Measurements from ENCODE around the gene COIL. TPM values are rescaled to one million over a fixed set of nuclear protein-coding genes. Genes with fewer than 3 reads are reported as not detected.
A peak's percentile ranks its signal among the peaks of the same experiment; 100 is the strongest.

The COIL gene
- total RNA-seq, 4 donors from 2014 or later = 6.9 to 26.1 (median 14.3) TPM

GRCh38 chr17:56913353-56913866 is 47.4 kb downstream of the COIL start:
- DNase-seq = peak in 1 of 2 donors; percentile 31
- peaks cover 0 to 3% of the 10 kb centered on the region in 2 donors for H3K9me3 ChIP-seq
- H3K4me3 ChIP-seq = peak overlapping the region; percentile 89
- no peaks in the 10 kb centered on the region for H3K4me1 ChIP-seq
- TF ChIP-seq POLR2A (IDR thresholded peaks at IDR 0.05) = no peak
- intact Hi-C loops (cut with DNase I; ENCODE audit: low total_unique reads) = no loop called here
- H3K27me3 ChIP-seq = no peaks in the 10 kb centered on the region
- H3K36me3 ChIP-seq = no peaks in the 10 kb centered on the region
- H3K27ac ChIP-seq = peak overlapping the region; percentile 89 to 90

- no peak for TF ChIP-seq POLR2A (IDR thresholded peaks at IDR 0.05)
- TF ChIP-seq CTCF (IDR thresholded peaks at IDR 0.05) = no peak
- H3K36me3 ChIP-seq = no peaks in the 10 kb centered on the region
- H3K9me3 ChIP-seq = peaks cover 0 to 3% of the 10 kb centered on the region in 2 donors
- H3K27me3 ChIP-seq = no peaks in the 10 kb centered on the region
- no peaks in the 10 kb centered on the region for H3K4me1 ChIP-seq
- H3K4me3 ChIP-seq = peak overlapping the region; percentile 89
- no peak for DNase-seq
- peak overlapping the region; percentile 89 to 90 for H3K27ac ChIP-seq
- intact Hi-C loops (cut with DNase I; ENCODE audit: low total_unique reads) = no loop called here
These were observed 47.9 kb downstream of the COIL start for GRCh38 chr17:56913000-56913311.

GRCh38 chr17:56912105-56912999 is 48.5 kb downstream of the COIL start:
- TF ChIP-seq POLR2A (IDR thresholded peaks at IDR 0.05) (no peak), CTCF (IDR thresholded peaks at IDR 0.05) (no peak)
- Histone ChIP-seq H3K27me3 (no peaks in the 10 kb centered on the region), H3K4me1 (no peaks in the 10 kb centered on the region), H3K9me3 (no peaks in the 10 kb centered on the region), H3K27ac (peak overlapping the region; percentile 89 to 90), H3K4me3 (peak overlapping the region; percentile 89), H3K36me3 (no peaks in the 10 kb centered on the region)
- peak; percentile 51 to 68 for DNase-seq
- intact Hi-C loops (cut with DNase I; ENCODE audit: low total_unique reads) = no loop called here

- Histone ChIP-seq H3K27ac (peak overlapping the region; percentile 37 to 89), H3K27me3 (no peaks in the 10 kb centered on the region), H3K4me3 (no peak overlapping the region), H3K4me1 (no peaks in the 10 kb centered on the region), H3K36me3 (no peaks in the 10 kb centered on the region), H3K9me3 (no peaks in the 10 kb centered on the region)
- no peak for TF ChIP-seq CTCF (IDR thresholded peaks at IDR 0.05)
- no peak for TF ChIP-seq POLR2A (IDR thresholded peaks at IDR 0.05)
- intact Hi-C loops (cut with DNase I; ENCODE audit: low total_unique reads) = no loop called here
- DNase-seq = no peak
These were observed 50.2 kb downstream of the COIL start for GRCh38 chr17:56910509-56911235.

GRCh38 chr17:56909742-56910508 is 50.9 kb downstream of the COIL start:
- Histone ChIP-seq H3K27ac (peak overlapping the region; percentile 37 to 89), H3K9me3 (no peaks in the 10 kb centered on the region), H3K27me3 (no peaks in the 10 kb centered on the region), H3K36me3 (no peaks in the 10 kb centered on the region), H3K4me3 (no peak overlapping the region), H3K4me1 (no peaks in the 10 kb centered on the region)
- intact Hi-C loops (cut with DNase I; ENCODE audit: low total_unique reads) = no loop called here
- TF ChIP-seq CTCF (IDR thresholded peaks at IDR 0.05) = no peak
- TF ChIP-seq POLR2A (IDR thresholded peaks at IDR 0.05) = no peak
- peak in 1 of 2 donors; percentile 53 for DNase-seq

Data from uterus (tissue), 4 donors.